Measurements from ENCODE around the gene CPSF6. TPM values are rescaled to one million over a fixed set of nuclear protein-coding genes. Genes with fewer than 3 reads are reported as not detected.
A peak's percentile ranks its signal among the peaks of the same experiment; 100 is the strongest.

Gene CPSF6
- total and polyA plus RNA-seq, 4 donors: 16.9 to 147 (median 32.9) TPM

GRCh38 chr12:69239922-69240630, 707 bp downstream of the CPSF6 start:
- Histone ChIP-seq H3K4me1 (ENCODE audit: control insufficient read depth in 5 of 5, insufficient read depth in 5 of 5, low read length in 5 of 5) (peaks cover 0 to 26% (median 8%) of the 10 kb centered on the region in 5 donors), H3K9me3 (ENCODE audit: control insufficient read depth in 4 of 4, insufficient read depth in 3 of 4, low read length in 3 of 4) (no peaks in the 10 kb centered on the region), H3K4me3 (peak overlapping the region; percentile 77), H3K27me3 (ENCODE audit: control insufficient read depth in 3 of 3, insufficient read depth in 3 of 3, low read length in 2 of 3) (no peaks in the 10 kb centered on the region), H3K9ac (ENCODE audit: insufficient read depth in 1 of 2, low read length in 2 of 2) (peak overlapping the region; percentile 92 to 98), H3K36me3 (ENCODE audit: control insufficient read depth in 4 of 4, insufficient read depth in 4 of 4, low read length in 4 of 4) (peaks cover 0 to 4% (median 1%) of the 10 kb centered on the region in 4 donors), H3K27ac (ENCODE audit: low read depth in 1 of 2, low read length in 1 of 2) (peak overlapping the region; percentile 93 to 96)
- TF ChIP-seq CTCF (IDR thresholded peaks at IDR 0.05; ENCODE audit: control extremely low read depth, extremely low read depth): no peak
- peak; percentile 35 for ATAC-seq (ENCODE audit: insufficient read depth, low FRiP score)
- DNase-seq: peak; percentile 52 to 64 (median 62)
- WGBS, 2 donors: 0% methylated on average over 37 to 68 of the region's 68 CpGs

- Histone ChIP-seq H3K9ac (ENCODE audit: insufficient read depth in 1 of 2, low read length in 2 of 2) (peak overlapping the region; percentile 92 to 98), H3K27ac (ENCODE audit: low read depth in 1 of 2, low read length in 1 of 2) (peak overlapping the region in 1 of 2 donors; percentile 96), H3K27me3 (ENCODE audit: control insufficient read depth in 3 of 3, insufficient read depth in 3 of 3, low read length in 2 of 3) (no peaks in the 10 kb centered on the region), H3K9me3 (ENCODE audit: control insufficient read depth in 4 of 4, insufficient read depth in 3 of 4, low read length in 3 of 4) (no peaks in the 10 kb centered on the region), H3K4me1 (ENCODE audit: control insufficient read depth in 5 of 5, insufficient read depth in 5 of 5, low read length in 5 of 5) (peaks cover 0 to 31% (median 12%) of the 10 kb centered on the region in 5 donors), H3K4me3 (peak overlapping the region; percentile 35), H3K36me3 (ENCODE audit: control insufficient read depth in 4 of 4, insufficient read depth in 4 of 4, low read length in 4 of 4) (peaks cover 0 to 4% (median 1%) of the 10 kb centered on the region in 4 donors)
- TF ChIP-seq CTCF (IDR thresholded peaks at IDR 0.05; ENCODE audit: control extremely low read depth, extremely low read depth): no peak
- WGBS, 2 donors: 1 to 3% methylated on average over 11 of the region's 11 CpGs
- DNase-seq (peak in 2 of 3 donors; percentile 46 to 48), ATAC-seq (ENCODE audit: insufficient read depth, low FRiP score) (no peak)
Measured at GRCh38 chr12:69240631-69240995, 1.2 kb downstream of the CPSF6 start.

- H3K9me3 ChIP-seq (ENCODE audit: control insufficient read depth in 4 of 4, insufficient read depth in 3 of 4, low read length in 3 of 4): no peaks in the 10 kb centered on the region
- H3K4me1 ChIP-seq (ENCODE audit: control insufficient read depth in 5 of 5, insufficient read depth in 5 of 5, low read length in 5 of 5): peaks cover 0 to 32% (median 16%) of the 10 kb centered on the region in 5 donors
- no peak overlapping the region for H3K27ac ChIP-seq (ENCODE audit: low read depth in 1 of 2, low read length in 1 of 2)
- ATAC-seq (ENCODE audit: insufficient read depth, low FRiP score) (no peak), DNase-seq (peak in 1 of 3 donors; percentile 35)
- no peaks in the 10 kb centered on the region for H3K27me3 ChIP-seq (ENCODE audit: control insufficient read depth in 3 of 3, insufficient read depth in 3 of 3, low read length in 2 of 3)
- TF ChIP-seq CTCF (IDR thresholded peaks at IDR 0.05; ENCODE audit: control extremely low read depth, extremely low read depth): no peak
- no peak overlapping the region for H3K4me3 ChIP-seq
- H3K9ac ChIP-seq (ENCODE audit: insufficient read depth in 1 of 2, low read length in 2 of 2): peak overlapping the region; percentile 16 to 83
- H3K36me3 ChIP-seq (ENCODE audit: control insufficient read depth in 4 of 4, insufficient read depth in 4 of 4, low read length in 4 of 4): peaks cover 0 to 4% (median 1%) of the 10 kb centered on the region in 4 donors
- WGBS, 2 donors: 40 to 46% methylated on average over 5 of the region's 5 CpGs
Measured at GRCh38 chr12:69241438-69242092, 2.2 kb downstream of the CPSF6 start.

Data from lung (tissue), 12 donors.